T-helper 1 cell treated with Interleukin-12 subunit alpha and Interleukin-12 subunit beta and Interleukin-4 antibody, amounts not matched to agents 30 μg/mL and 1 μg/mL, for 36 hours (primary cell): ENCODE measurements around the gene SLC26A4.

Experiments
- H3K27ac Mint-ChIP-seq: one replicate; pipeline ENCODE4 v1.8.0; 2021; ENCODE audit warnings: mild to moderate bottlenecking, mixed read lengths
- H3K27me3 Mint-ChIP-seq: one replicate; pipeline ENCODE4 v1.8.0; 2021; ENCODE audit warnings: low read depth, mixed read lengths
- H3K36me3 Mint-ChIP-seq: one replicate; pipeline ENCODE4 v1.8.0; 2021; ENCODE audit warnings: low read depth, mixed read lengths
- H3K4me1 Mint-ChIP-seq: one replicate; pipeline ENCODE4 v1.8.0; 2021; ENCODE audit warnings: low read depth, mixed read lengths
- H3K4me3 Mint-ChIP-seq: one replicate; pipeline ENCODE4 v1.8.0; 2021; ENCODE audit warnings: mild to moderate bottlenecking, moderate library complexity, mixed read lengths
- H3K9me3 Mint-ChIP-seq: one replicate; pipeline ENCODE4 v1.8.0; 2021; ENCODE audit warnings: mixed read lengths

Gene SLC26A4

GRCh38 chr7:107696330-107696946, 35.8 kb downstream of the SLC26A4 start:
- no peak overlapping the region for H3K4me3 Mint-ChIP-seq
- no peaks in the 10 kb centered on the region for H3K9me3 Mint-ChIP-seq
- no peak overlapping the region for H3K27ac Mint-ChIP-seq
- no peaks in the 10 kb centered on the region for H3K27me3 Mint-ChIP-seq
- H3K36me3 Mint-ChIP-seq: peaks cover 29% of the 10 kb centered on the region
- no peaks in the 10 kb centered on the region for H3K4me1 Mint-ChIP-seq

- Mint-ChIP-seq H3K36me3 (peaks cover 35% of the 10 kb centered on the region), H3K27me3 (no peaks in the 10 kb centered on the region), H3K27ac (no peak overlapping the region), H3K9me3 (no peaks in the 10 kb centered on the region), H3K4me1 (no peaks in the 10 kb centered on the region), H3K4me3 (no peak overlapping the region)
Observed at GRCh38 chr7:107697321-107698049, 36.9 kb downstream of the SLC26A4 start.

GRCh38 chr7:107700570-107700969, 39.9 kb downstream of the SLC26A4 start:
- peaks cover 47% of the 10 kb centered on the region for H3K36me3 Mint-ChIP-seq
- H3K27me3 Mint-ChIP-seq: no peaks in the 10 kb centered on the region
- peaks cover 5% of the 10 kb centered on the region for H3K4me1 Mint-ChIP-seq
- no peak overlapping the region for H3K4me3 Mint-ChIP-seq
- no peaks in the 10 kb centered on the region for H3K9me3 Mint-ChIP-seq
- no peak overlapping the region for H3K27ac Mint-ChIP-seq

- H3K27ac Mint-ChIP-seq: no peak overlapping the region
- peaks cover 5% of the 10 kb centered on the region for H3K4me1 Mint-ChIP-seq
- H3K27me3 Mint-ChIP-seq: no peaks in the 10 kb centered on the region
- no peaks in the 10 kb centered on the region for H3K9me3 Mint-ChIP-seq
- H3K4me3 Mint-ChIP-seq: no peak overlapping the region
- peaks cover 47% of the 10 kb centered on the region for H3K36me3 Mint-ChIP-seq
Observed at GRCh38 chr7:107701191-107701590, 40.6 kb downstream of the SLC26A4 start.

- Mint-ChIP-seq H3K4me1 (peaks cover 5% of the 10 kb centered on the region), H3K27ac (no peak overlapping the region), H3K36me3 (peaks cover 47% of the 10 kb centered on the region)
Observed at GRCh38 chr7:107703219-107703618, 42.6 kb downstream of the SLC26A4 start.

GRCh38 chr7:107703872-107704271, 43.2 kb downstream of the SLC26A4 start:
- Mint-ChIP-seq H3K27ac (no peak overlapping the region), H3K4me3 (no peak overlapping the region), H3K9me3 (no peaks in the 10 kb centered on the region), H3K4me1 (peaks cover 5% of the 10 kb centered on the region), H3K36me3 (peaks cover 50% of the 10 kb centered on the region), H3K27me3 (no peaks in the 10 kb centered on the region)

More at GRCh38 chr7:107703219-107703618, 42.6 kb downstream of the SLC26A4 start:
- no peak overlapping the region for H3K4me3 Mint-ChIP-seq
- H3K27me3 Mint-ChIP-seq: no peaks in the 10 kb centered on the region
- no peaks in the 10 kb centered on the region for H3K9me3 Mint-ChIP-seq

GRCh38 chr7:107708956-107709355, 48.3 kb downstream of the SLC26A4 start:
- Mint-ChIP-seq H3K4me3 (no peak overlapping the region), H3K36me3 (peaks cover 38% of the 10 kb centered on the region), H3K9me3 (no peaks in the 10 kb centered on the region), H3K27me3 (no peaks in the 10 kb centered on the region), H3K27ac (no peak overlapping the region), H3K4me1 (no peaks in the 10 kb centered on the region)

- no peak overlapping the region for H3K4me3 Mint-ChIP-seq
- H3K4me1 Mint-ChIP-seq: no peaks in the 10 kb centered on the region
- H3K27me3 Mint-ChIP-seq: no peaks in the 10 kb centered on the region
- no peak overlapping the region for H3K27ac Mint-ChIP-seq
- H3K36me3 Mint-ChIP-seq: peaks cover 24% of the 10 kb centered on the region
- no peaks in the 10 kb centered on the region for H3K9me3 Mint-ChIP-seq
Observed at GRCh38 chr7:107711301-107711700, 50.7 kb downstream of the SLC26A4 start.

- Mint-ChIP-seq H3K9me3 (no peaks in the 10 kb centered on the region), H3K4me3 (no peak overlapping the region), H3K36me3 (peaks cover 21% of the 10 kb centered on the region), H3K27ac (no peak overlapping the region), H3K4me1 (no peaks in the 10 kb centered on the region), H3K27me3 (no peaks in the 10 kb centered on the region)
Observed at GRCh38 chr7:107712025-107712424, 51.4 kb downstream of the SLC26A4 start.

GRCh38 chr7:107712896-107713295, 52.3 kb downstream of the SLC26A4 start:
- H3K9me3 Mint-ChIP-seq: no peaks in the 10 kb centered on the region
- peaks cover 19% of the 10 kb centered on the region for H3K36me3 Mint-ChIP-seq
- no peaks in the 10 kb centered on the region for H3K27me3 Mint-ChIP-seq
- no peak overlapping the region for H3K27ac Mint-ChIP-seq
- H3K4me1 Mint-ChIP-seq: no peaks in the 10 kb centered on the region
- no peak overlapping the region for H3K4me3 Mint-ChIP-seq

GRCh38 chr7:107715531-107715930, 54.9 kb downstream of the SLC26A4 start:
- Mint-ChIP-seq H3K4me1 (no peaks in the 10 kb centered on the region), H3K9me3 (no peaks in the 10 kb centered on the region), H3K27me3 (no peaks in the 10 kb centered on the region), H3K27ac (no peak overlapping the region), H3K4me3 (no peak overlapping the region), H3K36me3 (peaks cover 9% of the 10 kb centered on the region)

- Mint-ChIP-seq H3K4me1 (no peaks in the 10 kb centered on the region), H3K36me3 (no peaks in the 10 kb centered on the region), H3K27me3 (no peaks in the 10 kb centered on the region), H3K4me3 (no peak overlapping the region), H3K27ac (no peak overlapping the region), H3K9me3 (no peaks in the 10 kb centered on the region)
Observed at GRCh38 chr7:107718456-107719193, 58.0 kb downstream of the SLC26A4 start.

GRCh38 chr7:107721286-107721685, 60.7 kb downstream of the SLC26A4 start:
- H3K9me3 Mint-ChIP-seq: no peaks in the 10 kb centered on the region
- no peak overlapping the region for H3K4me3 Mint-ChIP-seq
- no peaks in the 10 kb centered on the region for H3K4me1 Mint-ChIP-seq
- no peaks in the 10 kb centered on the region for H3K36me3 Mint-ChIP-seq
- no peak overlapping the region for H3K27ac Mint-ChIP-seq
- peaks cover 2% of the 10 kb centered on the region for H3K27me3 Mint-ChIP-seq

GRCh38 chr7:107723255-107723654, 62.6 kb downstream of the SLC26A4 start:
- H3K9me3 Mint-ChIP-seq: no peaks in the 10 kb centered on the region
- no peak overlapping the region for H3K4me3 Mint-ChIP-seq

More at GRCh38 chr7:107723255-107723654, 62.6 kb downstream of the SLC26A4 start:
- no peaks in the 10 kb centered on the region for H3K4me1 Mint-ChIP-seq
- no peak overlapping the region for H3K27ac Mint-ChIP-seq
- peaks cover 21% of the 10 kb centered on the region for H3K27me3 Mint-ChIP-seq
- no peaks in the 10 kb centered on the region for H3K36me3 Mint-ChIP-seq
